Kidney tubule cell (primary cell): ENCODE data around the gene ZIC4.

Source experiments
- DNase-seq: peaks from one replicate; pipeline ENCODE4 v3.0.0-alpha.2; 2018; ENCODE audit warnings: low spot score

ZIC4 gene

GRCh38 chr3:147351301-147351700 lies 55.0 kb downstream of the ZIC4 start:
- no peak for DNase-seq

GRCh38 chr3:147348976-147349375 lies 57.4 kb downstream of the ZIC4 start:
- no peak for DNase-seq

DNA sequence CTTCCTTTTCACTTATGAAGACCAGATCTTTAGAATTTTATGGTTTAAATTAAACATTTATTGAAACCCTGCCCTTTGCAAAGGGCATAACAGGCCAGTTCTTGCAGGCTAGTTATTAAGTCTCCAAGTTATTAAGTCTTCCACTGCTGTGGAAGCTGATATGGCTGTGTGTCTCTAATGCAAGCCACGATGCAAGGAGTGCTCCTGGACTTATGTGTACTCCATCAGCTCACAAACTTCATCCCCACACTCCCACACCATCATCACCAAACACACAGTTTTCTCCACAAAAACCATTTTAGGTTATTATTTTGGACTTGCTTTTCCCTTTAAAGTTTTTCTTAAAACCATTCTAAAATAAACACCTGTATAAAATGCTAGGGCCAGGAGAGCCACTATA lies 62.4 kb downstream of the ZIC4 start:
- no peak for DNase-seq

- DNase-seq = no peak
These were observed 64.6 kb downstream of the ZIC4 start for GRCh38 chr3:147341727-147342126.

- no peak for DNase-seq
These were observed 69.6 kb downstream of the ZIC4 start for GRCh38 chr3:147336543-147337278.
